ENCODE measurements around the gene FMN2.

- TF ChIP-seq CTCF (IDR thresholded peaks at IDR 0.05) (no peak), POLR2A (IDR thresholded peaks at IDR 0.05) (no peak)
Measured at GRCh38 chr1:240152611-240153297, 61.1 kb downstream of the FMN2 start.

All from lower leg skin (tissue), 3 donors.